Islet of Langerhans (tissue), 1 donor: Measurements from ENCODE around the gene NRXN3.

Experiments used
- FAIRE-seq: peaks from one replicate; lab custom pipeline; 2011; peaks lifted over from hg19 to GRCh38; lab: Jason Lieb, UNC

The NRXN3 gene

GRCh38 chr14:79587875-79588274, 1417.7 kb downstream of the NRXN3 start:
- no peak for FAIRE-seq

DNA sequence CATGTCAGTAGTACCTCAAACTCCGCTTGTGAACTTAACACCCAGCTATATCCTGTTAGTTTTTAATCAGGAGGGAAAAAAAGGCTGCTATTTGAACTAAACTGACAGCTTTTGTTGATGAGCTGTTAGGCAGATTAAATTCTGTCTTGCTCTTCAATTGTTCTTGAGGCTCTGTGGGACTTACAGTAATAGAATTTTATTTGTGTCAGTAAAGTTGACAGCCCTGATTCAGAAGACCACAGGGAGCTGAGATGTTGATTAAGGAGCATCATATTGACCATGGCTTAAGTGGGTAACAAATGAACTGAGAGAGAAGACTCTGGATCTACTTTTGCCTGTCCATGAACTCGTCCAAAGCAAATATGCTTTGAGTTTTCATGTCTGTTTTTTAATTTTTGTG, 1418.2 kb downstream of the NRXN3 start:
- no peak for FAIRE-seq

GRCh38 chr14:79596551-79596950, 1426.4 kb downstream of the NRXN3 start:
- no peak for FAIRE-seq

DNA sequence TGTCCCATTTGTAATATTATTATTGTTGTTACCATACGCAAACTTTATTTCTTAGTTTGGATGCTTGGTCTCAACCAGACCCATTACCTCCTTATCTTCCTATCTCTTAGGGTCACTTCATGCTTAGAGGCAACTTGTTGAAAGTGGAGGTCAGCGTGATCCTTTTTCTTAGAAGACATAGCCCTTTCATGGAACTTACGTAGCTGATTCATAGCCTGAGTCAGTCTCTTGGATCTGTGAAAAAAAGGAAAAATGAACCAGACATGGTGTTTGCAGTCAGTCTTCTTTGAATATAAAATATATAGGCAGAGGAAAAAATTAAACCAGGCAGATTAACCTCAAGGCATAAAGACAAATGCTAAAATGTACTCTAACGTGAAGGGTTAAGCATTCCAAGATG, 1427.4 kb downstream of the NRXN3 start:
- no peak for FAIRE-seq

- FAIRE-seq: no peak
Observed at GRCh38 chr14:79598339-79598738, 1428.2 kb downstream of the NRXN3 start.

DNA sequence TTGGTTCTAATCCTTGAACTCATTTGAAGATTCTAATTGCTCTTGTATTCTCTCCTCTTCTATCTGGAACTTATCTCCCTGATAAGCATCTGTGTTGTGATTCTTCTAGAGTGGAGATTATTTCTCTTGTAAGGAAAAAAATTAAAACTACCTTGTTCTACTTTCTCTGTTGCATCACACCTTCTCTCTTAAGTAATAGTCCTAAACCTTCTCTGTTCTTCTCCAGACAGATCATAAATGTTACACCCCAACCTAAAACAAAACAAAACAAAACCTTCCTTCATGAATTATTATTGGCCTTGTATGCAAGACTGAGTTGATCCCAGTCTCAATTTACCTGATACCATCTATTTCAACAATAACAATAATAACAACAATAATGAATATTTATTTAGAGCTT, 1429.1 kb downstream of the NRXN3 start:
- FAIRE-seq: peak; percentile 5

- FAIRE-seq: no peak
Observed at GRCh38 chr14:79600406-79600805, 1430.2 kb downstream of the NRXN3 start.

DNA sequence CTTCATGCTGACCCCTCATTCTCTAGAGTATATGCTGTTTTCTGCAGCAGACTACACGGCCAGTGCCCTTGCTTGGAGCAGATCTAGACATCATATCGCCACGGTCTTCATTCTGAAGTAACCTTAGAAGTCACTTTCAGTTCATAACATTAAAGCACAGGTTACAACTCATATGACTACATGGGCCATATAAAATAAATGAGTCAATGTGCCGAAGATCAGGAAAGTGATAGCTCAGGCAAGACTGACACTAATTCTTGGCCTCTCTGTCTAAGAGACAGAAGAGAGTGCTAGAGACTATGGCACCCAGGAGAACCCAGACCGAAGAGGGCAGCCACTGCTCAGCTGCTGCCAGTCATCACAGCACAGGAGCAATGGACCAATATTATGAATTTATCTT, 1431.4 kb downstream of the NRXN3 start:
- no peak for FAIRE-seq

DNA sequence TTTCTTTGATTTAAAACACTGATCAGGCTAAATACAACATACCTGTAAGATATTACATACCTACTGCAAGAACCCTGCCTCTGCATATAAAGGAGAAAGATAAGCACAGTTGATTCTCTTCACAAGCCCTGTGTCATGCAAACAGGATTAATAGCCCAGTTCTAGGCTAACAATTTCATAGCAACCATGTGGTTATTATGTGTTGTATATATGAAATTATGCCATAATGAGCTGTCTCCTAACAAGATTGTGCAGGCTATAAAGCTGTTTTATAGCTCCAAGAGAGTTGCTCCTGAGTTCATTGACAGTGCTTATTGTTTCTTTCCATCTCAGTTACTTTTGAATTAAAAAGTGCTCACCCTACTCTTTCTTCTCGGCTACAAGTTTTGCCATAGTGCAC, 1431.9 kb downstream of the NRXN3 start:
- FAIRE-seq: no peak

- FAIRE-seq: no peak
Observed at GRCh38 chr14:79602742-79603141, 1432.6 kb downstream of the NRXN3 start.

GRCh38 chr14:79605849-79606248, 1435.7 kb downstream of the NRXN3 start:
- FAIRE-seq: no peak

- no peak for FAIRE-seq
Observed at GRCh38 chr14:79608446-79608845, 1438.3 kb downstream of the NRXN3 start.

- FAIRE-seq: no peak
Observed at GRCh38 chr14:79613625-79614024, 1443.5 kb downstream of the NRXN3 start.

- no peak for FAIRE-seq
Observed at GRCh38 chr14:79614448-79614847, 1444.3 kb downstream of the NRXN3 start.

GRCh38 chr14:79627058-79627457, 1456.9 kb downstream of the NRXN3 start:
- FAIRE-seq: no peak

GRCh38 chr14:79629411-79630287, 1459.5 kb downstream of the NRXN3 start:
- FAIRE-seq: no peak

DNA sequence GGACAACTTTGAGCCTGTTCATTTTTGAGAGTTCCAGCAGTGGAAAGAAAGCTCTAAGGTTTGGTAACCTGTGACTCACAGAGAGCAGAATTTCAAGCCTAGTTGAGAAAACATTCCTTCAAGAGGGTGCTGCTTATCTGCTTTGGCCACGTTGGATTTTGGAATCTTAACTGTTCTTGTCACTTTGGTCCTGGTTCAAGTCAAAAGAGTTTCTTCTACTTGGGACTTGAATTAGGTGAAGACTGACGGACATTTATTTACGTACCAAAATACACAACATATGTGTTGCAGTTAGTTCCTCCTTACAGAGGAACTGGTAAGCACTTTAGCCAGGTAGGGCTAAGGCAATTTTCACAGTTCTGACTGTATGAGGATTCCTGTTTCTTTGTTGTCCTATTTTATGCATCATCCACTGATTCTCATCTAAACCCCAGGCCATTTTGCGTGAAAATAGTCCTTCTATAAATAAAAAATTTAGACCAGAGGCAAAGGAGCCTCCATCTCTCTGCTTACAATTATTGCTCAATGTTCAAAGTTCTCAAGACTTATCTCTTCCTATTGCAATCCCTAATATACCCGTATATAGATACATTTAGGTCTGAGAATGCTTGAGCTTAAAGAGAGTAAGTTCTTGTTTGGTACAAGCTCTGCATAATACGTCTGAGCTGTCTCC, 1460.3 kb downstream of the NRXN3 start:
- FAIRE-seq: no peak

DNA sequence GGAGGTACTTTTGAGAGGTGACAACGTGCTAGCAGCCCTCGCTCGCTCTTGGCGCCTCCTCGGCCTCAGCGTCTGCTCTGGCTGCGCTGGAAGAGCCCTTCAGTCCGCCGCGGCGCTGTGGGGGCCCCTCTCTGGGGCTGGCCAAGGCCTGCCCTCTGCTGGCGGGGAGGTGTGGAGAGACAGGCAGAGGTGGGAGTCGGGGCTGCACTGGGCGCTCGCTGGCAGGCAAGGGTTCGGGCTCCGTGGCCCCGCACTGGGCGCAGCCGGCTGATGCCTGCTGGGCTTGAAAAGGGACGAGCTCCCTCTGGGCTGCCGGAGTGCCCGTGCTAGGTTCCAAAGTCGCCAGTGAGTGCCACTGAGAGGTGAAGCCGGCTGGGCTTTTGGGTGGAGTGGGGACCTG, 1461.1 kb downstream of the NRXN3 start:
- FAIRE-seq: no peak

DNA sequence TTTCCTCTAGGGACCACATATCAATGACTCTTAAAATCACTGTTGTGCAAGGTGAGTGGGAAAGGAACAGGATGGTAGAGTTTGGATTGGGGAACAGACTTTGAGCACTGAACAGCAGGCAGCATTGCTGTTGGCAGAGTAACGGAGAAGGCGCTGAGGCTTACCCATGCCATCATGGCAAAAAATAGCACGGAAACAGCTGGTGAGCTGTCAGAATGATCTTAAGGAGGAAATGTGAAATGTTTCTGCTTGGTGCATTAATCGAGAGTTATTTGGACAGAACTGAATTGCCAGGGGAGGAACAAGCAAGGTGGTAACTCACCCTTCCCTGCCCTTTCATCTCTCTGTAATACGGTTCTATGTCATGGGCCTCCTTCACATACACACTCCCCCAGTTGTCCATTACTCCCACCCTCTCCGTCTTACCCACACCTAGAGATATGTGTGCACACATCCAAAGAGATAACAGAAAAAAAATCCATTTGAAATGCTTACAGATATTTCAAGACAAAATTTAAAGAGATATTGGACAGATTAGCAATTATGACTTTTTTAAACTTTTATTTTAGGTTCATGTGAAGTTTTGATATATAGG, 1468.6 kb downstream of the NRXN3 start:
- FAIRE-seq: peak; percentile 94

GRCh38 chr14:79639613-79640012, 1469.4 kb downstream of the NRXN3 start:
- FAIRE-seq: no peak

GRCh38 chr14:79641371-79641770, 1471.2 kb downstream of the NRXN3 start:
- FAIRE-seq: no peak

DNA sequence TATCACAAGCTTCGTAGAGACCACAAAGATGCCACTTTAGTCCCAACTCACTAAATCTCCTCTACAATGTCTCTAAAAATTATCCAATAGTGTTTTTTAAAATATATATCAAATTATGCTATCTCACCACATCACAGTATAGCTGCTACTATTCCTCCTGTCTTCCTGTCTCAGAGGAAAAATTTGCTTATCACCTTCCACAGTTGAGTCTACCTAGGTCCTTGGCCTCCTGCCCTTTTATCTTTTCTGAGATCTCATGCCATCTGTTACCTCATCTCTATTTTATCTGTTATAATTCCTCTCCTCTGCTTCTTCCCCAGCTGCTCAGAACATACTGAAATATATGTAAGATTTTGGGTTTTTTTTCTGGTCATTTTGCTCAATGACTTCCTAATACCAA, 1473.0 kb downstream of the NRXN3 start:
- no peak for FAIRE-seq

- FAIRE-seq: no peak
Observed at GRCh38 chr14:79645753-79646362, 1475.7 kb downstream of the NRXN3 start.
